T-cell (primary cell): ENCODE data around the gene NR2F1-AS1. TPM values are rescaled to one million over a fixed set of nuclear protein-coding genes. Genes with fewer than 3 reads are reported as not detected.

Experiments used
- ATAC-seq, 4 experiments: fragments of 200-7000 bp in 3 of 4; fragments of 150-1000 bp in 1 of 4; cut with Tn5 transposase; replicated peaks in 1 of 4; 1 replicate in 3 of 4; 2 replicates in 1 of 4; pipeline ENCODE4 v1.10.0; 2021; ENCODE audit warnings: moderate library complexity in 3 of 4, mild to moderate bottlenecking in 2 of 4, moderate number of reproducible peaks in 1 of 4
- CTCF ChIA-PET, 2 donors: fragments of 300-600 bp; sonication (Branson Sonifier 250); formaldehyde crosslinking; loops; one replicate each; lab custom pipeline; 2022; ENCODE audit warnings: antibody characterized with exemption in 2 of 2; lab: Charles Lee
- POLR2A ChIA-PET, 2 donors: fragments of 300-600 bp; sonication (Branson Sonifier 250); formaldehyde crosslinking; loops; one replicate each; lab custom pipeline; 2022; ENCODE audit warnings: antibody characterized with exemption in 2 of 2; lab: Charles Lee
- DNase-seq, 35 experiments: peaks; one replicate each; pipeline versions ENCODE4 v3.0.0 to v3.0.0-alpha.2; 2013 to 2023
- H3K27ac ChIP-seq: one replicate; pipeline ENCODE4 v1.5.1; 2013; ENCODE audit warnings: low read length
- H3K27me3 ChIP-seq, 2 experiments: replicated peaks in 1 of 2; 1 replicate in 1 of 2; 2 replicates in 1 of 2; pipeline versions ENCODE4 v1.6.1 to v1.7.0; 2013; ENCODE audit warnings: low read length in 1 of 2, mixed read lengths in 1 of 2; ENCODE audit not compliant: control insufficient read depth in 2 of 2, insufficient read depth in 2 of 2; ENCODE audit errors: extremely low read depth in 1 of 2
- H3K36me3 ChIP-seq, 2 donors: 1 replicate in 1 of 2; 2 replicates in 1 of 2; pipeline versions ENCODE4 v1.6.1 to v1.7.0; 2013; ENCODE audit warnings: low read length in 1 of 2; ENCODE audit not compliant: control insufficient read depth in 2 of 2, insufficient read depth in 1 of 2; ENCODE audit errors: extremely low read depth in 1 of 2
- H3K4me1 ChIP-seq, 2 experiments: 1 replicate in 1 of 2; 2 replicates in 1 of 2; pipeline versions ENCODE4 v1.6.1 to v1.7.0; 2013; ENCODE audit warnings: low read length in 2 of 2, mixed read lengths in 1 of 2; ENCODE audit not compliant: insufficient read depth in 2 of 2, control insufficient read depth in 1 of 2; ENCODE audit errors: extremely low read depth in 1 of 2
- H3K4me3 ChIP-seq, 2 donors: 1 replicate in 1 of 2; 2 replicates in 1 of 2; pipeline versions ENCODE4 v1.5.1 to v1.7.0; 2013; ENCODE audit warnings: mild to moderate bottlenecking in 2 of 2, low read length in 1 of 2, moderate library complexity in 1 of 2; ENCODE audit not compliant: control insufficient read depth in 1 of 2; ENCODE audit errors: extremely low read depth in 1 of 2
- H3K9me3 ChIP-seq: 2 replicates; pipeline ENCODE4 v1.7.0; 2013
- H3K27ac Mint-ChIP-seq, 2 donors: one replicate each; pipeline ENCODE4 v1.8.0; 2020 to 2021; ENCODE audit warnings: mild to moderate bottlenecking in 2 of 2, mixed read lengths in 2 of 2
- H3K27me3 Mint-ChIP-seq, 2 donors: one replicate each; pipeline ENCODE4 v1.8.0; 2021 to 2022; ENCODE audit warnings: mixed read lengths in 2 of 2
- H3K36me3 Mint-ChIP-seq: one replicate; pipeline ENCODE4 v1.8.0; 2021; ENCODE audit warnings: mixed read lengths
- H3K4me1 Mint-ChIP-seq, 3 donors: one replicate each; pipeline ENCODE4 v1.8.0; 2020 to 2022; ENCODE audit warnings: mixed read lengths in 3 of 3, mild to moderate bottlenecking in 1 of 3
- H3K4me3 Mint-ChIP-seq, 3 donors: one replicate each; pipeline ENCODE4 v1.8.0; 2020 to 2022; ENCODE audit warnings: mild to moderate bottlenecking in 3 of 3, mixed read lengths in 3 of 3, moderate library complexity in 3 of 3
- H3K9me3 Mint-ChIP-seq, 3 donors: one replicate each; pipeline ENCODE4 v1.8.0; 2020 to 2022; ENCODE audit warnings: mixed read lengths in 3 of 3
- WGBS: methylation state at CpG from one replicate; pipeline ENCODE4 v1.1.5; 2013; ENCODE audit warnings: missing lambda C conversion rate; ENCODE audit not compliant: insufficient coverage; 5-methylcytosine and 5-hydroxymethylcytosine counted together
- total RNA-seq, 35 experiments: library from RNA in 6 of 35; stranded (reverse) in 6 of 35; fragments of 120-200 nt in 1 of 35; gene quantifications; one replicate each; pipeline versions ENCODE4 v1.2.1 to v1.2.4 and lab custom pipeline; 2013 to 2026

The NR2F1-AS1 gene
- total RNA-seq, 5 donors from 2014 or later (not counting 1 experiment from before 2014, with no cell fraction given), result not detected

GRCh38 chr5:93364378-93364777, 216.6 kb downstream of the NR2F1-AS1 start:
- ChIA-PET POLR2A (interaction anchor here in 1 of 2 donors (0.7 kb wide), 1 partner anchor 35 kb away, joined by 3 read pairs; no protein-coding TSS in a partner anchor), CTCF (interaction anchor here in 1 of 2 donors (0.5 kb wide), 1 partner anchor 57 kb away, joined by 6 read pairs; no protein-coding TSS in a partner anchor)
- ATAC-seq, result no peak

DNA sequence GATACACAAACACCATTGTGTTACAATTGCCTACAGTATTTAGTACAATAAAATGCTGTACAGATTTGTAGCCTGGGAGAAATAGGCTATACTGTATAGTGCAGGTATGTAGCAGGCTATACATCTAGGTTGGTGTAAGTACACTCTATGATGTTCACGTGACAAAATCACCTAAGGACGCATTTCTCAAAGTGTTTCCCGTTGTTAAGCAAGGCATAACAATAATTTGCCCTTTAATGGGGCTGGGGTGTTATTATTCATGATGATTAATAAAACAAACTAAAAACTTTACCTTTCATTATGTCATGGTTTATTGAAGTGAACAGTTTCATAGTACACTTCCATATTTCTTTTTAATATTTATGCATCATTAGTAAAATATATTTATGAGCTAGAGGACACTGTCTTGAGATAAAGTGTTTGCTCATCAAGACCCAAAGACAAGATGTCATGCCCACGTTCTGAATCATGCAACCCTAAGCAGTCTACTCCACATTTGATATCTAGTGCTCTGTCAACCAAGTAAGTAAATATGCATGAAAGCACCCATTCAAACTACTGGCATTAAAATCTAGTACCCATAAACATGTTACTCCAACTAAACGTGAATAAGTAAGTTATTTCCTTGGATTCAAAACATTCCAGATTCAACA, 220.5 kb downstream of the NR2F1-AS1 start:
- ATAC-seq (no peak), DNase-seq (no peak)
- Histone ChIP-seq H3K27me3 (no peaks in the 10 kb centered on the region), H3K9me3 (no peaks in the 10 kb centered on the region), H3K27ac (no peak overlapping the region), H3K36me3 (no peaks in the 10 kb centered on the region), H3K4me3 (no peak overlapping the region), H3K4me1 (no peaks in the 10 kb centered on the region)
- Mint-ChIP-seq H3K9me3 (peaks cover 0 to 11% (median 2%) of the 10 kb centered on the region in 3 donors), H3K27ac (no peak overlapping the region), H3K4me3 (no peak overlapping the region), H3K27me3 (peaks cover 0 to 3% of the 10 kb centered on the region in 2 donors), H3K4me1 (no peaks in the 10 kb centered on the region), H3K36me3 (no peaks in the 10 kb centered on the region)
- ChIA-PET POLR2A (no interaction called here), CTCF (no interaction called here)
- 72% methylated on average over 2 of the region's 5 CpGs for WGBS

More at GRCh38 chr5:93364378-93364777, 216.6 kb downstream of the NR2F1-AS1 start:
- H3K9me3 ChIP-seq, result no peaks in the 10 kb centered on the region
- H3K36me3 Mint-ChIP-seq, result no peaks in the 10 kb centered on the region
- H3K9me3 Mint-ChIP-seq, result peaks cover 4 to 8% (median 5%) of the 10 kb centered on the region in 3 donors
- no peaks in the 10 kb centered on the region for H3K4me1 Mint-ChIP-seq
- H3K4me1 ChIP-seq, result no peaks in the 10 kb centered on the region
- DNase-seq, result no peak
- H3K4me3 ChIP-seq, result no peak overlapping the region
- no CpG with 5 or more reads among the region's 2 CpGs for WGBS
- H3K36me3 ChIP-seq, result no peaks in the 10 kb centered on the region
- H3K27ac ChIP-seq, result no peak overlapping the region
- H3K4me3 Mint-ChIP-seq, result no peak overlapping the region
- no peak overlapping the region for H3K27ac Mint-ChIP-seq
- H3K27me3 ChIP-seq, result no peaks in the 10 kb centered on the region
- peaks cover 0 to 3% of the 10 kb centered on the region in 2 donors for H3K27me3 Mint-ChIP-seq

DNA sequence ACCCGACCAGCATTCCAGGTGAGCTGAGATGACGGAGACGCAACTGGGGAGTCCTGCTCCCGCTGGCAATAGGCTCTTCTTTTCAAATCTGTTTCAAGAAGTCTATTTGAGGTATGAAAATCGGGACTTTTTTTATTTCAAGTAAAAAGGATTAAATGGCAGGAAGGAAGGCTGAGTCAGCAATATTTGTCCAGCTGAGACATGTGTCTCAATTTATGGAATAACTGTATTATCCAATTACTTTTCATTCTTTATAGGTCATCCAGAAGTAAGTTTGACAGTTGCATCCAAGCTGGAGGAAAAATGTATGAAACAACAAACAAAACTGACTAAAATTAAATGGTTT, 221.1 kb downstream of the NR2F1-AS1 start:
- no peaks in the 10 kb centered on the region for H3K27me3 ChIP-seq
- ATAC-seq (no peak), DNase-seq (no peak)
- no peak overlapping the region for H3K27ac Mint-ChIP-seq
- no peak overlapping the region for H3K4me3 ChIP-seq
- H3K4me1 Mint-ChIP-seq, result no peaks in the 10 kb centered on the region
- WGBS, result 76% methylated on average over 4 of the region's 5 CpGs
- H3K27me3 Mint-ChIP-seq, result peaks cover 0 to 3% of the 10 kb centered on the region in 2 donors
- no peaks in the 10 kb centered on the region for H3K36me3 ChIP-seq
- no peaks in the 10 kb centered on the region for H3K9me3 ChIP-seq
- no peaks in the 10 kb centered on the region for H3K36me3 Mint-ChIP-seq
- no peak overlapping the region for H3K4me3 Mint-ChIP-seq
- H3K4me1 ChIP-seq, result no peaks in the 10 kb centered on the region
- H3K9me3 Mint-ChIP-seq, result peaks cover 0 to 13% (median 2%) of the 10 kb centered on the region in 3 donors
- POLR2A ChIA-PET, result no interaction called here
- CTCF ChIA-PET, result no interaction called here
- H3K27ac ChIP-seq, result no peak overlapping the region

Other genes starting within 250 kb of the NR2F1-AS1 start
- under 1 TPM in 3 of 5 donors, not detected in 2; 0.25 to 0.67 (median 0.33) TPM for gene NR2F1, start 2.0 kb upstream of the NR2F1-AS1 start, total RNA-seq
- gene POU5F2, start 160.4 kb upstream of the NR2F1-AS1 start, total RNA-seq, result 1 to 10 TPM; 1.5 to 4.0 (median 2.0) TPM